ENCODE data around the gene KCNH1.
"Not testable (repeated sequence)": the region's sequence is repeated elsewhere in the genome, so short reads cannot be mapped to it uniquely, and the experiment has no call there.

The KCNH1 gene

GRCh38 chr1:211068976-211069375 lies 65.0 kb downstream of the KCNH1 start:
- Histone ChIP-seq H4K20me1 (ENCODE audit: insufficient read depth, low read length) (no peaks in the 10 kb centered on the region), H3K4me3 (ENCODE audit: low read length) (no peak overlapping the region), H3K36me3 (replicated peaks; ENCODE audit: low read depth, low read length) (no peaks in the 10 kb centered on the region), H2AFZ (ENCODE audit: low read depth, low read length) (no peak overlapping the region), H3K4me2 (ENCODE audit: low read length) (no peak overlapping the region), H3K27me3 (ENCODE audit: low read depth, low read length) (0 out of 2 replicates have a peak, but pooled peaks cover 3% of the 10 kb centered on the region), H3K79me2 (ENCODE audit: low read length) (no peaks in the 10 kb centered on the region), H3K9me3 (ENCODE audit: insufficient read depth, low read length) (no peaks in the 10 kb centered on the region), H3K27ac (ENCODE audit: low read length) (no peak overlapping the region), H3K9ac (ENCODE audit: low read length) (no peak overlapping the region), H3K4me1 (ENCODE audit: low read length) (no peaks in the 10 kb centered on the region)
- no peak for TF ChIP-seq EZH2phosphoT487 (IDR thresholded peaks at IDR 0.05; ENCODE audit: low read depth)
- TF ChIP-seq CTCF (IDR thresholded peaks at IDR 0.05; ENCODE audit: low read depth, low read length), result no peak

- TF ChIP-seq CTCF (IDR thresholded peaks at IDR 0.05; ENCODE audit: low read depth, low read length), result no peak
- TF ChIP-seq EZH2phosphoT487 (IDR thresholded peaks at IDR 0.05; ENCODE audit: low read depth), result no peak
- H3K4me3 ChIP-seq (ENCODE audit: low read length), result no peak overlapping the region
- no peak overlapping the region for H2AFZ ChIP-seq (ENCODE audit: low read depth, low read length)
- no peak overlapping the region for H3K9ac ChIP-seq (ENCODE audit: low read length)
- H3K79me2 ChIP-seq (ENCODE audit: low read length), result no peaks in the 10 kb centered on the region
- H3K36me3 ChIP-seq (replicated peaks; ENCODE audit: low read depth, low read length), result no peaks in the 10 kb centered on the region
- 0 out of 2 replicates have a peak, but pooled peaks cover 3% of the 10 kb centered on the region for H3K27me3 ChIP-seq (ENCODE audit: low read depth, low read length)
- no peak overlapping the region for H3K27ac ChIP-seq (ENCODE audit: low read length)
- no peak overlapping the region for H3K4me2 ChIP-seq (ENCODE audit: low read length)
- H4K20me1 ChIP-seq (ENCODE audit: insufficient read depth, low read length), result no peaks in the 10 kb centered on the region
- H3K9me3 ChIP-seq (ENCODE audit: insufficient read depth, low read length), result no peaks in the 10 kb centered on the region
- H3K4me1 ChIP-seq (ENCODE audit: low read length), result no peaks in the 10 kb centered on the region
Measured at GRCh38 chr1:211066781-211067384, 67.1 kb downstream of the KCNH1 start.

- not testable (repeated sequence) for H3K79me2 ChIP-seq (ENCODE audit: low read length); H3K27ac ChIP-seq (ENCODE audit: low read length); H3K27me3 ChIP-seq (ENCODE audit: low read depth, low read length); H3K9ac ChIP-seq (ENCODE audit: low read length); H2AFZ ChIP-seq (ENCODE audit: low read depth, low read length); H3K4me2 ChIP-seq (ENCODE audit: low read length); H3K36me3 ChIP-seq (replicated peaks; ENCODE audit: low read depth, low read length); H4K20me1 ChIP-seq (ENCODE audit: insufficient read depth, low read length); H3K9me3 ChIP-seq (ENCODE audit: insufficient read depth, low read length); H3K4me3 ChIP-seq (ENCODE audit: low read length); H3K4me1 ChIP-seq (ENCODE audit: low read length)
Measured at GRCh38 chr1:211041838-211042237, 92.1 kb downstream of the KCNH1 start.

- H3K4me1 ChIP-seq (ENCODE audit: low read length), result no peaks in the 10 kb centered on the region; the same call in 1 of the 2 replicates
- no peak overlapping the region for H3K27ac ChIP-seq (ENCODE audit: low read length)
- no peak for TF ChIP-seq CTCF (IDR thresholded peaks at IDR 0.05; ENCODE audit: low read depth, low read length)
- TF ChIP-seq EZH2phosphoT487 (IDR thresholded peaks at IDR 0.05; ENCODE audit: low read depth), result no peak
- no peaks in the 10 kb centered on the region for H3K9me3 ChIP-seq (ENCODE audit: insufficient read depth, low read length)
- H3K36me3 ChIP-seq (replicated peaks; ENCODE audit: low read depth, low read length), result no peaks in the 10 kb centered on the region
- H3K4me3 ChIP-seq (ENCODE audit: low read length), result no peak overlapping the region
- H3K9ac ChIP-seq (ENCODE audit: low read length), result no peak overlapping the region
- no peak overlapping the region for H3K4me2 ChIP-seq (ENCODE audit: low read length)
- no peak overlapping the region for H2AFZ ChIP-seq (ENCODE audit: low read depth, low read length)
- H3K79me2 ChIP-seq (ENCODE audit: low read length), result no peaks in the 10 kb centered on the region
- no peaks in the 10 kb centered on the region for H4K20me1 ChIP-seq (ENCODE audit: insufficient read depth, low read length)
- H3K27me3 ChIP-seq (ENCODE audit: low read depth, low read length), result no peaks in the 10 kb centered on the region
Measured at GRCh38 chr1:211037095-211037494, 96.9 kb downstream of the KCNH1 start.

Data from OCI-LY3 (cell line).